GM18858 (cell line): ENCODE measurements around the gene NTMT2.

Experiments used
- ATAC-seq: cut with Tn5 transposase; IDR thresholded peaks from one replicate; pipeline ENCODE4 v1.9.1; 2021; ENCODE audit not compliant: unreplicated experiment

NTMT2 gene

DNA sequence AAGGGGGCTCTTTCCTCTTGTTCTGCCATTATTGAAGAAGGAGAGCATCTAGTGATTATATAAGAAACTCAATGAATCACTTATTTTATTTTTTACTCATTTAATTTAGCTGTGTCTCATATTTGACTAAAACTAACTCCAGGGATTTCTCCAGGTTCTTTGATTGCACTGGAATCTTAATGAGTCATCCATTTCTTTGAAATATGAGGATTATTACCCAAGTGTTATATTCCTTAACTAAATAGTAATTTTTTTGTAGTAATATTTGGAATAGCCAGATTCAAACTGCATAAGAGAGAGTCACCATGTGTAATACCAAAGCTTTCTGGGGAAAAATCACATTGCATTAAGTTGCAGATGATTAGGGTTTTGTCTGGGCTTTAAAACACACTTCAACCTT, 59.5 kb downstream of the NTMT2 start:
- no peak for ATAC-seq

GRCh38 chr1:170209125-170209524, 63.4 kb downstream of the NTMT2 start:
- no peak for ATAC-seq

- no peak for ATAC-seq
These were observed 64.4 kb downstream of the NTMT2 start for GRCh38 chr1:170210142-170210541.

DNA sequence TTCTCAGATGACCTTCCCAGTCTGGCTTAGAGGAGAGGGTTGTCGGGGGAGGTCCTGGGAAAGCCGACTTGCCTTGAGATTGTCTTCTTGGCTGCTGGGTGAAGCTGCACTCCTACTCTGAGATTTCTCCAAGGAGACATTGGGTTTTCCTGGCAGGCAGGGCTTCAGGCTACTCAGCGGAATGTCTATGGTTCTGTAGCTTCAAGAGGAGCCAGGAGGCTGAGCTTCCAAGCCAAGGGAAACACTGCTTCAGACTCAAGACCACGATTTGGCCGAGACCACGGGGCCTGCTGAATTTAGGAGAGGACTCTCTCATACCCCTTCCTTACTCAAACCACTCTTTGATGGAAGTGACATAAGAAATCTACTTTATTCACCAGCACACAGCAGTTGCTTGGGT, 67.8 kb downstream of the NTMT2 start:
- no peak for ATAC-seq

DNA sequence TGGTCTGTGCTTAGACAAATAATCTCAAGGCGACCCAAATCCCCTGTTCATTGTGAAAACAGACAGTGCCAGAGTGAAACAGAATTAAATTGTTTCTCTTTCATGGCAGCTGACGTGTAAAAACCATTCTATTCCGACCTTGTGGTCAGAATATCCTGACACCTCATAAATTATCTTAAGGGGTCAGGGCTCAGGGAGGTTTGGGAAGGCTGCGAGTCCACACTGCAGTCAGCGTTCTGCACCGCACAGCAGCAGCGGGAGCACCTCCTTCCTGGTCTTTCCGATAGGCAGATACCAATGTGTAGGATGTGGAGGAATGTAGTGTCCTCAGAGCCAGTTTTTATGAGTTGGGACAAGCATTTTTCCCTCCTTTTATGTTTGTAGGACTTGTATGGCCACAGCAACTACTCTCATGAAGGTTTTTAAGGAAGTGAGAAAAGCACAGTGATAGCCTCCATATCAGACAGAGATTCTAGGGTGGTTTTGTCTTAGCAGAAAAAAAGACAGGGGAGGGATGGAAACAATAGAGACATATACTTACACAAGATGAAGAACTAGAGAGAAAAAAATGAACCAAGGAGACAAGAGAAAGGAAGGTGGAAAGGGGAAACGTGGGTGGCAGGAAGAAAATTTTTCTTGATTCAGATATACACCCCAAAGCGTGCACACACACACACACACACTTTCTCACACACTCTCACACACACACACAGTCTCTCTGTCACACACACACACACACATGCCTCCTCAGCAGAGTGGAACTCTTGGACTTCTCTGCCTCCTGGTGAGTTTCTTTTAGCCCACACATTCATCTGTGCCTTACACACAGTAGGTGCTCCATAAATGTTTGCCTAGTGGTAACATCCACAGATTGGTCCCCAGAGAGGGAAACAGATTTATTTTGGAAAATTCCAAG, 68.6 kb downstream of the NTMT2 start:
- ATAC-seq: peak; percentile 67

DNA sequence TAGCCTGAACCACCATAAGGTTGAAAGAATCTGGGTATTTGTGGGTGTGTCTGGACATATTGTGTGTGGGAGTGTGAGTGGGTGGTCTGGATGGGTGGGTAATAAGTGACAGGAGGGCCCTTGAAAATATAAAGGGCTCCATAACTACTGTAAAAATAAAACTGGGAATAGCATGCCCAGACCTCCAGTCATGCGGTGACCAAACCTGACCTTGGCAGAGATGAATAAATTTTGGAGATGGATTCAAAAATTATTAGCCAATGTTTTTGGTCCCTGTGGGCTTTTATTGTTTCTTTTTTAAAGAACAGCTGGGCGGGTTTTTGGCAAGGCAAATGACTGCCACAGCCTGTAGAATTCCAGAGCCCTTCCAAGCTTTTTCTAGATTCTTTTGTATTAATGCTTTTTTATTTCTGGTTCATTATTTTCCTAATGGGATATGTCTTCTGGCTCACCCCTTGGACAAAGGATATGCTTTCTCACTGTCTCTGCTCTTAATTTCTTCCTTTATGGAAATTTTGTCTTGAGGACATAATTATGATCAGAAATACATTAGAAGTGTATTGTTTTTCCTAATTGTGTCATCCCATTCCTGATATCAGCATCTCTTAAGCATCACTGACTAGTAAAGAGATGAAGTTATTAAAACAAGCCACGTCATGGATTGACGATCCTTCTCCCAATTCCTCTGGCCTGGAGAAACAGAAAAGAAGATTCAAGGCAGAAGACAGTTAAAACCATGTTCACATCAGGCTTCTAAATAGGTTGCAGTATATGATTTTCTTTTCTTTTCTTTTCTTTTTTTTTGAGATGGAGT, 69.5 kb downstream of the NTMT2 start:
- no peak for ATAC-seq

DNA sequence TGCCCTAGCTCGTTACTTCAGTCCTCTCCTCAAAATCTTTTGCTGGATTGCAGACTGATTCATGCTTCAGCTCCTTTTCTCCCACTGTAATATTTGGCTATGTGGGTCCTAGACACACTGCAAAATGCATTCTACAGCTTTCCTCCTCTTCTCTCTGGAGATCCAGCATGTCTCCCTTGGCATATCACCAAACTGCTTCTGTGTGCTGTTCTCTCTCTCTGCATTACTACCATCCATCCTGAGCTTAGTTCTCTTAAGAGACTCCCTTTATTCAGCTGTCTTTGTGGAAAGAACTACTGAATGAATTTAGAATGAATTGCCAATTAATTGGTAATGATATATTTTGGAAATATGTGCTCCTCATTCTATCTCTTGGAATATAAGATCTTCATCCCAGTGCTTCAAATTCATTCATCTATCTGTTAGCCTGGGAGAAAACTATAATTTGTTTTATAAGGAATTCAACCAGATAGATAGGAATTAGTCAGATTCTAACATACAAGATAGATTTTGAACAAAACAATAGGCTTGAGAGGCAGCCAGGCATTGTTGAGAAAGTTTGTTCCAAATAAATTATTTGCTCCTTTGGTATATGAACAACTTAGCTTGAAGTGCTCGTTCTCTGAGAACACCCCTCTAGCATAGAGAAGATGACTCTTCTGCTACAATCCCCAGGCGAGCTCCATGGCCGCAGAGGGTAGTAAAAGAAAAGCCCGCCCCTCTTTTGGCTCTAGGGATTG, 71.9 kb downstream of the NTMT2 start:
- no peak for ATAC-seq

DNA sequence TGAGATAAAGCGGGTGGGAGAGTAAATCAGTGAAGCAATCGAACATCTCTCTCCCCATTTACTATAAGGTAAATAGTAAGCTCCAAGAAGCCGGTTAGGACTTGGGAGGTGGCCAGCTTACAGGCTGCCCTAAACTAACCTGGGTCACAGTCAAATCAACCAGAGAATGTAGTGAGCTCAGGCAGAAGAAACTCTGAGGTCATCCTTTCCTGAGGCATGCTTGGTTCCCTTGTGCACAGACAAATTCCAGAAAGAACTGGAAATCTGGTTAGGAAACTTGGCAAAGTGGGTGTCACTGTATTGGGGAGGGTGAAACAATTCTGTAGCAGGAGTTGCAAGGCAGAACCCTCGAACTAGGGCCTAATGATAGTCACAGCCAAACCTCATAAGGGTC, 72.5 kb downstream of the NTMT2 start:
- no peak for ATAC-seq
